ENCODE measurements around the gene FH.

DNA sequence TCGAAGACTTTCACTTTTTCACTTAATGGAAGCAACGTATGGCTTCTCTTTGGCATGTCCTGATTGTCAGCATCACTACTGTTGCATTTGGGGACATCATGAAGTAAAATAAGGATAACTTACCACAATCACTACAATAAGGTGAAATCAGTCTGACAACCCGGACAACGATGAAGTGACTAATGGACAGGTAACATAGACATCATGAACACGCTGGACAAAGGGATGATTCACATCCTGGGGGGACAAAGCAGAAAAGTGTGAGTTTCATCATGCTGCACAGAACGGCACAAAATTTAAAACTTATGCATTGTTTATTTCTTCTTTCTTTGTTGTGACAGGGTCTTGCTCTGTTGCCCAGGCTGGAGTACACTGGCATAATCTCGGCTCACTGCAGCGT lies 53.9 kb downstream of the FH start:
- TF ChIP-seq, protein P1, sequence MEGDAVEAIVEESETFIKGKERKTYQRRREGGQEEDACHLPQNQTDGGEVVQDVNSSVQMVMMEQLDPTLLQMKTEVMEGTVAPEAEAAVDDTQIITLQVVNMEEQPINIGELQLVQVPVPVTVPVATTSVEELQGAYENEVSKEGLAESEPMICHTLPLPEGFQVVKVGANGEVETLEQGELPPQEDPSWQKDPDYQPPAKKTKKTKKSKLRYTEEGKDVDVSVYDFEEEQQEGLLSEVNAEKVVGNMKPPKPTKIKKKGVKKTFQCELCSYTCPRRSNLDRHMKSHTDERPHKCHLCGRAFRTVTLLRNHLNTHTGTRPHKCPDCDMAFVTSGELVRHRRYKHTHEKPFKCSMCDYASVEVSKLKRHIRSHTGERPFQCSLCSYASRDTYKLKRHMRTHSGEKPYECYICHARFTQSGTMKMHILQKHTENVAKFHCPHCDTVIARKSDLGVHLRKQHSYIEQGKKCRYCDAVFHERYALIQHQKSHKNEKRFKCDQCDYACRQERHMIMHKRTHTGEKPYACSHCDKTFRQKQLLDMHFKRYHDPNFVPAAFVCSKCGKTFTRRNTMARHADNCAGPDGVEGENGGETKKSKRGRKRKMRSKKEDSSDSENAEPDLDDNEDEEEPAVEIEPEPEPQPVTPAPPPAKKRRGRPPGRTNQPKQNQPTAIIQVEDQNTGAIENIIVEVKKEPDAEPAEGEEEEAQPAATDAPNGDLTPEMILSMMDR (IDR thresholded peaks at IDR 0.05; ENCODE audit: extremely low read depth in 1 of 2, insufficient read depth in 1 of 2, low read depth in 1 of 2, low read length in 2 of 2), result no peak
- TF ChIP-seq JUN (IDR thresholded peaks at IDR 0.05; ENCODE audit: borderline replicate concordance, insufficient read depth, insufficient read length, low read depth), result no peak
- TF ChIP-seq EZH2 (IDR thresholded peaks at IDR 0.05; ENCODE audit: borderline replicate concordance, low read depth, low read length, severe bottlenecking), result no peak
- TF ChIP-seq POLR2A (IDR thresholded peaks at IDR 0.05; ENCODE audit: low read depth, low read length), result no peak
